T-helper 1 cell treated with Interleukin-12 subunit alpha and Interleukin-12 subunit beta and Interleukin-4 antibody, amounts not matched to agents 30 μg/mL and 1 μg/mL, for 36 hours (primary cell): ENCODE measurements around the gene CARMIL3.
"Not testable (repeated sequence)": the region's sequence is repeated elsewhere in the genome, so short reads cannot be mapped to it uniquely, and the experiment has no call there.

Source experiments
- H3K27ac Mint-ChIP-seq: one replicate; pipeline ENCODE4 v1.8.0; 2021; ENCODE audit warnings: mild to moderate bottlenecking, mixed read lengths
- H3K27me3 Mint-ChIP-seq: one replicate; pipeline ENCODE4 v1.8.0; 2021; ENCODE audit warnings: low read depth, mixed read lengths
- H3K36me3 Mint-ChIP-seq: one replicate; pipeline ENCODE4 v1.8.0; 2021; ENCODE audit warnings: low read depth, mixed read lengths
- H3K4me1 Mint-ChIP-seq: one replicate; pipeline ENCODE4 v1.8.0; 2021; ENCODE audit warnings: low read depth, mixed read lengths
- H3K4me3 Mint-ChIP-seq: one replicate; pipeline ENCODE4 v1.8.0; 2021; ENCODE audit warnings: mild to moderate bottlenecking, moderate library complexity, mixed read lengths
- H3K9me3 Mint-ChIP-seq: one replicate; pipeline ENCODE4 v1.8.0; 2021; ENCODE audit warnings: mixed read lengths

The CARMIL3 gene

GRCh38 chr14:24098927-24099813, 47.4 kb downstream of the CARMIL3 start:
- H3K4me1 Mint-ChIP-seq = peaks cover 15% of the 10 kb centered on the region
- no peak overlapping the region for H3K4me3 Mint-ChIP-seq
- H3K27ac Mint-ChIP-seq = no peak overlapping the region
- H3K36me3 Mint-ChIP-seq = peaks cover 44% of the 10 kb centered on the region
- no peaks in the 10 kb centered on the region for H3K9me3 Mint-ChIP-seq
- no peaks in the 10 kb centered on the region for H3K27me3 Mint-ChIP-seq

GRCh38 chr14:24100197-24100981, 48.6 kb downstream of the CARMIL3 start:
- H3K27ac Mint-ChIP-seq = no peak overlapping the region
- peaks cover 3% of the 10 kb centered on the region for H3K9me3 Mint-ChIP-seq
- H3K27me3 Mint-ChIP-seq = no peaks in the 10 kb centered on the region
- no peak overlapping the region for H3K4me3 Mint-ChIP-seq
- peaks cover 15% of the 10 kb centered on the region for H3K4me1 Mint-ChIP-seq
- H3K36me3 Mint-ChIP-seq = peaks cover 46% of the 10 kb centered on the region

- peaks cover 13% of the 10 kb centered on the region for H3K4me1 Mint-ChIP-seq
- H3K36me3 Mint-ChIP-seq = peaks cover 43% of the 10 kb centered on the region
- no peaks in the 10 kb centered on the region for H3K27me3 Mint-ChIP-seq
- no peak overlapping the region for H3K27ac Mint-ChIP-seq
- no peak overlapping the region for H3K4me3 Mint-ChIP-seq
- peaks cover 3% of the 10 kb centered on the region for H3K9me3 Mint-ChIP-seq
Observed at GRCh38 chr14:24100982-24101494, 49.2 kb downstream of the CARMIL3 start.

GRCh38 chr14:24102357-24103048, 50.7 kb downstream of the CARMIL3 start:
- no peak overlapping the region for H3K27ac Mint-ChIP-seq
- H3K9me3 Mint-ChIP-seq = peaks cover 3% of the 10 kb centered on the region
- H3K36me3 Mint-ChIP-seq = peaks cover 40% of the 10 kb centered on the region
- no peak overlapping the region for H3K4me3 Mint-ChIP-seq
- peaks cover 11% of the 10 kb centered on the region for H3K4me1 Mint-ChIP-seq
- no peaks in the 10 kb centered on the region for H3K27me3 Mint-ChIP-seq

GRCh38 chr14:24103451-24103850, 51.6 kb downstream of the CARMIL3 start:
- Mint-ChIP-seq H3K27ac (peak overlapping the region; percentile 29), H3K4me1 (peaks cover 14% of the 10 kb centered on the region), H3K27me3 (no peaks in the 10 kb centered on the region), H3K4me3 (no peak overlapping the region), H3K36me3 (peaks cover 37% of the 10 kb centered on the region), H3K9me3 (peaks cover 3% of the 10 kb centered on the region)

GRCh38 chr14:24105609-24106239, 53.9 kb downstream of the CARMIL3 start:
- peak overlapping the region; percentile 55 for H3K27ac Mint-ChIP-seq
- H3K27me3 Mint-ChIP-seq, H3K9me3 Mint-ChIP-seq, H3K4me3 Mint-ChIP-seq: not testable (repeated sequence)
- H3K36me3 Mint-ChIP-seq = peaks cover 31% of the 10 kb centered on the region
- peaks cover 23% of the 10 kb centered on the region for H3K4me1 Mint-ChIP-seq

GRCh38 chr14:24106672-24107271, 55.0 kb downstream of the CARMIL3 start:
- H3K4me3 Mint-ChIP-seq = no peak overlapping the region
- peaks cover 27% of the 10 kb centered on the region for H3K4me1 Mint-ChIP-seq
- H3K27ac Mint-ChIP-seq = no peak overlapping the region
- H3K27me3 Mint-ChIP-seq = no peaks in the 10 kb centered on the region
- H3K9me3 Mint-ChIP-seq = peaks cover 3% of the 10 kb centered on the region
- H3K36me3 Mint-ChIP-seq = peaks cover 31% of the 10 kb centered on the region

- Mint-ChIP-seq H3K9me3 (peaks cover 3% of the 10 kb centered on the region), H3K4me1 (peaks cover 29% of the 10 kb centered on the region), H3K27me3 (no peaks in the 10 kb centered on the region), H3K4me3 (peak overlapping the region; percentile 25), H3K27ac (peak overlapping the region; percentile 96), H3K36me3 (peaks cover 19% of the 10 kb centered on the region)
Observed at GRCh38 chr14:24108336-24108874, 56.6 kb downstream of the CARMIL3 start.

GRCh38 chr14:24110060-24110459, 58.3 kb downstream of the CARMIL3 start:
- Mint-ChIP-seq H3K36me3 (peaks cover 8% of the 10 kb centered on the region), H3K4me1 (peaks cover 29% of the 10 kb centered on the region), H3K9me3 (no peaks in the 10 kb centered on the region), H3K27ac (no peak overlapping the region), H3K4me3 (no peak overlapping the region), H3K27me3 (no peaks in the 10 kb centered on the region)

GRCh38 chr14:24110523-24110922, 58.7 kb downstream of the CARMIL3 start:
- H3K27me3 Mint-ChIP-seq = no peaks in the 10 kb centered on the region
- H3K9me3 Mint-ChIP-seq = no peaks in the 10 kb centered on the region
- H3K36me3 Mint-ChIP-seq = peaks cover 10% of the 10 kb centered on the region
- H3K4me1 Mint-ChIP-seq = peaks cover 29% of the 10 kb centered on the region
- H3K4me3 Mint-ChIP-seq = no peak overlapping the region
- no peak overlapping the region for H3K27ac Mint-ChIP-seq

GRCh38 chr14:24113379-24113800, 61.6 kb downstream of the CARMIL3 start:
- Mint-ChIP-seq H3K4me3 (peak overlapping the region; percentile 98), H3K27ac (peak overlapping the region; percentile 100), H3K27me3 (no peaks in the 10 kb centered on the region), H3K36me3 (peaks cover 26% of the 10 kb centered on the region), H3K9me3 (no peaks in the 10 kb centered on the region), H3K4me1 (peaks cover 35% of the 10 kb centered on the region)

- H3K36me3 Mint-ChIP-seq = peaks cover 31% of the 10 kb centered on the region
- H3K4me1 Mint-ChIP-seq = peaks cover 32% of the 10 kb centered on the region
- no peaks in the 10 kb centered on the region for H3K9me3 Mint-ChIP-seq
- peak overlapping the region; percentile 98 for H3K4me3 Mint-ChIP-seq
- H3K27me3 Mint-ChIP-seq = no peaks in the 10 kb centered on the region
- peak overlapping the region; percentile 100 for H3K27ac Mint-ChIP-seq
Observed at GRCh38 chr14:24113801-24114531, 62.2 kb downstream of the CARMIL3 start.
